Keratinocyte (primary cell): ENCODE data around the gene OR9Q2. TPM values are rescaled to one million over a fixed set of nuclear protein-coding genes. Genes with fewer than 3 reads are reported as not detected.
"Not testable (repeated sequence)": the region's sequence is repeated elsewhere in the genome, so short reads cannot be mapped to it uniquely, and the experiment has no call there.

Experiments
- DNase-seq: peaks from one replicate; pipeline ENCODE4 v3.0.0-alpha.2; 2011; ENCODE audit warnings: low read depth, missing footprints, low spot score
- FAIRE-seq: peaks from 2 replicates; lab custom pipeline; 2011; peaks lifted over from hg19 to GRCh38; lab: Jason Lieb, UNC
- H2AFZ ChIP-seq: 2 replicates; pipeline ENCODE4 v1.6.0; 2012; ENCODE audit warnings: low read length, control low read depth, inconsistent platforms; ENCODE audit not compliant: control insufficient read depth
- H3K27ac ChIP-seq: 2 replicates; pipeline ENCODE4 v1.5.1; 2011; ENCODE audit warnings: low read length; ENCODE audit not compliant: control insufficient read depth, insufficient read depth
- H3K27me3 ChIP-seq: 3 replicates; pipeline ENCODE4 v1.6.0; 2011; ENCODE audit warnings: low read length; ENCODE audit not compliant: control insufficient read depth, insufficient read depth; ENCODE audit errors: extremely low read depth
- H3K36me3 ChIP-seq, 2 experiments: 2 replicates in 1 of 2; 3 replicates in 1 of 2; pipeline ENCODE4 v1.5.1; 2011; ENCODE audit warnings: low read length in 2 of 2, mild to moderate bottlenecking in 1 of 2; ENCODE audit not compliant: control insufficient read depth in 2 of 2, insufficient read depth in 2 of 2; ENCODE audit errors: extremely low read depth in 1 of 2
- H3K4me1 ChIP-seq: 3 replicates; pipeline ENCODE4 v1.5.1; 2011; ENCODE audit warnings: low read length; ENCODE audit not compliant: control insufficient read depth, insufficient read depth; ENCODE audit errors: extremely low read depth
- H3K4me2 ChIP-seq: 3 replicates; pipeline ENCODE4 v1.6.0; 2011; ENCODE audit warnings: low read depth, low read length; ENCODE audit not compliant: control insufficient read depth, insufficient read depth; ENCODE audit errors: extremely low read depth
- H3K4me3 ChIP-seq, 3 experiments: fragments of 200-600 bp in 1 of 3; sonication (generic) in 1 of 3; 2 replicates in 2 of 3; 3 replicates in 1 of 3; pipeline ENCODE4 v1.5.1; 2011 to 2016; ENCODE audit warnings: low read length in 3 of 3, mild to moderate bottlenecking in 3 of 3, control low read depth in 2 of 3, inconsistent platforms in 1 of 3, low read depth in 1 of 3, mixed read lengths in 1 of 3, mixed run types in 1 of 3, moderate library complexity in 1 of 3; ENCODE audit not compliant: control insufficient read depth in 2 of 3, insufficient read depth in 2 of 3; ENCODE audit errors: extremely low read depth in 1 of 3
- H3K79me2 ChIP-seq: 2 replicates; pipeline ENCODE4 v1.6.0; 2012; ENCODE audit warnings: low read length; ENCODE audit not compliant: control insufficient read depth, insufficient read depth
- H3K9ac ChIP-seq: 3 replicates; pipeline ENCODE4 v1.6.0; 2011; ENCODE audit warnings: low read length; ENCODE audit not compliant: control insufficient read depth, insufficient read depth; ENCODE audit errors: extremely low read depth
- H3K9me1 ChIP-seq: 3 replicates; pipeline ENCODE4 v1.6.0; 2011; ENCODE audit warnings: low read length; ENCODE audit not compliant: control insufficient read depth, insufficient read depth; ENCODE audit errors: extremely low read depth
- H3K9me3 ChIP-seq: 2 replicates; pipeline ENCODE4 v1.5.1; 2012; ENCODE audit warnings: low read depth, low read length; ENCODE audit not compliant: control insufficient read depth
- H4K20me1 ChIP-seq: 3 replicates; pipeline ENCODE4 v1.6.0; 2011; ENCODE audit warnings: low read length; ENCODE audit not compliant: control insufficient read depth, insufficient read depth; ENCODE audit errors: extremely low read depth
- EZH2 ChIP-seq: IDR thresholded peaks from one replicate; pipeline ENCODE4 v1.6.1; 2012; ENCODE audit warnings: inconsistent platforms, mild to moderate bottlenecking, low read length, moderate library complexity
- dilution Hi-C: fragments of 300-500 bp; cut with MboI; formaldehyde crosslinking; loops from one replicate; pipeline ENCODE4 v1.7.0; 2020; ENCODE audit warnings: low sequenced_read_pairs; ENCODE audit not compliant: extremely low pct_ligation_motif_present
- polyA plus RNA-seq, 5 experiments: library from polyadenylated mRNA; depleted of rRNA in 3 of 5; stranded (reverse) in 3 of 5; stranded (forward) in 1 of 5; unstranded in 1 of 5; fragments of >200 nt; gene quantifications; 1 replicate in 1 of 5; 2 replicates in 3 of 5; 3 replicates in 1 of 5; pipeline versions ENCODE4 v1.2.1 to v1.2.3, GENCODE V29; 2011 to 2012; ENCODE audit warnings: missing spikeins in 2 of 5, low read depth in 1 of 5, low replicate concordance in 1 of 5
- TF ChIP-seq, protein P1 (sequence below), 3 experiments: IDR thresholded peaks in 1 of 3; conservative IDR thresholded peaks in 1 of 3; optimal IDR thresholded peaks in 1 of 3; 2 replicates in 2 of 3; 3 replicates in 1 of 3; pipeline versions ENCODE3 to v1.5.1; 2011; ENCODE audit warnings: low read length in 3 of 3, mild to moderate bottlenecking in 3 of 3, moderate library complexity in 2 of 3, control low read depth in 1 of 3, inconsistent platforms in 1 of 3; ENCODE audit not compliant: insufficient read depth in 2 of 3; ENCODE audit errors: extremely low read depth in 1 of 3

The OR9Q2 gene
- polyA plus RNA-seq, 1 donor (not counting 4 experiments of a cell fraction or from before 2014, with no cell fraction given), result not detected

DNA sequence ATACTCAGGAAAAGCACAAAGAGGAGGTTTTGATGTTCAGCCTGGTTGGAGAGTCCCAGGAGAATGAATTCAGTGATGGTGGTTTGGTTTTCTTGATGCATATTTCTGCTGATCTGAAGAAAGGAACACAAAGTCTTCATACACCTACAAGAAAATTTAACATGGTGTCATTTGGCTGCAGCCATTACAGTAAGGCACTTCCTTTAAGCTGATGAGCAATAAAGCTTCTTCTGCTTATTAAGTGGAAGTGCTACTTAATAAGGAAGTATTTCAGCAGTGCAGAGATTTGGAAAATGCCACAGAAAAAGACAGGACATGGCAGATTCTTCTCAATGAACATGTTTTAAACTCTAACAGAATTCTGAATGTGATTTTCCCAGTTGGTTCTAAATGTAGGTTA lies 15.2 kb downstream of the OR9Q2 start, which contains the start of gene OR1S2:
OR1S2 (minus strand) TSS at position 101 of the 400 bp plus-strand sequence; CDS start at position 101, 0 bp downstream.
- no peaks in the 10 kb centered on the region for H3K9me3 ChIP-seq
- H4K20me1 ChIP-seq, result no peaks in the 10 kb centered on the region
- no peak within 1 kb of the TSS for H3K4me3 ChIP-seq
- dilution Hi-C loops, result no loop called here
- no peak for DNase-seq
- no peaks in the 10 kb centered on the region for H3K9me1 ChIP-seq
- no peak within 1 kb of the TSS for H2AFZ ChIP-seq
- H3K4me2 ChIP-seq, result no peak within 1 kb of the TSS
- H3K79me2 ChIP-seq, result no peaks in the 10 kb centered on the region
- FAIRE-seq, result no peak
- TF ChIP-seq, protein P1, sequence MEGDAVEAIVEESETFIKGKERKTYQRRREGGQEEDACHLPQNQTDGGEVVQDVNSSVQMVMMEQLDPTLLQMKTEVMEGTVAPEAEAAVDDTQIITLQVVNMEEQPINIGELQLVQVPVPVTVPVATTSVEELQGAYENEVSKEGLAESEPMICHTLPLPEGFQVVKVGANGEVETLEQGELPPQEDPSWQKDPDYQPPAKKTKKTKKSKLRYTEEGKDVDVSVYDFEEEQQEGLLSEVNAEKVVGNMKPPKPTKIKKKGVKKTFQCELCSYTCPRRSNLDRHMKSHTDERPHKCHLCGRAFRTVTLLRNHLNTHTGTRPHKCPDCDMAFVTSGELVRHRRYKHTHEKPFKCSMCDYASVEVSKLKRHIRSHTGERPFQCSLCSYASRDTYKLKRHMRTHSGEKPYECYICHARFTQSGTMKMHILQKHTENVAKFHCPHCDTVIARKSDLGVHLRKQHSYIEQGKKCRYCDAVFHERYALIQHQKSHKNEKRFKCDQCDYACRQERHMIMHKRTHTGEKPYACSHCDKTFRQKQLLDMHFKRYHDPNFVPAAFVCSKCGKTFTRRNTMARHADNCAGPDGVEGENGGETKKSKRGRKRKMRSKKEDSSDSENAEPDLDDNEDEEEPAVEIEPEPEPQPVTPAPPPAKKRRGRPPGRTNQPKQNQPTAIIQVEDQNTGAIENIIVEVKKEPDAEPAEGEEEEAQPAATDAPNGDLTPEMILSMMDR (optimal IDR thresholded peaks at IDR 0.05 in 1 of 3, IDR thresholded peaks at IDR 0.05 in 1 of 3, conservative IDR thresholded peaks at IDR 0.05 in 1 of 3; ENCODE audit: extremely low read depth in 1 of 3, insufficient read depth in 2 of 3, low read length in 3 of 3), result no peak
- TF ChIP-seq EZH2, result no peak
- H3K27me3 ChIP-seq, result no peaks in the 10 kb centered on the region
- H3K27ac ChIP-seq, result no peak within 1 kb of the TSS
- H3K36me3 ChIP-seq, result no peaks in the 10 kb centered on the region
- no peaks in the 10 kb centered on the region for H3K4me1 ChIP-seq
- H3K9ac ChIP-seq, result no peak within 1 kb of the TSS

DNA sequence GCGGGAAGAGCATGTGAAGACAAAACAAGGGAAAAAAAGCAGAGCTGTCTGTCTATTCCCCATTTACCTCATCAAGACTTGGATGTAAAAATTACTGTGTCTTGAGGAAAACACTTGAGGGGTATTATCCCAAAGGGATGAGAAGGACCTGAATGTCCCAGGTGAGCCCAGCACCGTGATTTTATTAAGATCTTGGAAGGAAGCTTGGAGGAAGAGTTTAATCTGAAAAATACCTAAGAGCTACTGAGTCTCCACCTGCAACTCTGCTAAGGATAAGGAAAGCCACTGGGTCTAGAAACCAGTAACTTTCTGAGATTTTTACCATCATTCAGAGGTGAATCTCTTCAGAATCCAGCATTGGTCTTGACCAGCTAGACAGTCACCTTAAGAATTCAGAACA lies 23.6 kb downstream of the OR9Q2 start, which contains the start of gene OR1S1:
OR1S1 (plus strand) TSS at position 301 of the 400 bp plus-strand sequence.
- FAIRE-seq, result peak; percentile 13
- H3K4me2 ChIP-seq, H2AFZ ChIP-seq, H3K27ac ChIP-seq, H3K9me3 ChIP-seq, H3K9me1 ChIP-seq, H3K36me3 ChIP-seq, H3K79me2 ChIP-seq, H3K27me3 ChIP-seq, H3K4me3 ChIP-seq, dilution Hi-C loops, DNase-seq, H3K9ac ChIP-seq, H3K4me1 ChIP-seq, H4K20me1 ChIP-seq: not testable (repeated sequence)

DNA sequence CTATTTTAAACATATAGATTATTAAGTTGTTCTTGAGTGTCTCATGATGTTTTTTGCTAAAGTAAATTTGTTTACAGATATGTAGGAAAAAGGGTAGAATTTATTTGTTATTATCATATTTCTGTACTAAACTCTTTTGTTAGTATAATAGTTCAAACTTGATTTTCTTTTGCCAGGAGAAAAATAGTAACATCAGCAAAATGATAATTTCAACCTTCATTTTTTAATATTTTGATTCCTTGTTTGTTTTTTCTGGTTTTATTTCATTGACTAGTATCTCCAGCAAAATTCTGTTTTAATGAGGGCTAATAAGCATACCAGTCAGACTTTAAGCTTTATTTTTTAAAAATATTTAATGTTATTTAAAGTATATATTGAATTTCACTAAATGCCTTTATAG lies 27.6 kb downstream of the OR9Q2 start:
- H4K20me1 ChIP-seq, result no peaks in the 10 kb centered on the region
- H3K4me1 ChIP-seq, result no peaks in the 10 kb centered on the region
- DNase-seq, result no peak
- no peak overlapping the region for H2AFZ ChIP-seq
- H3K27me3 ChIP-seq, result no peaks in the 10 kb centered on the region
- no peaks in the 10 kb centered on the region for H3K9me1 ChIP-seq
- H3K79me2 ChIP-seq, result no peaks in the 10 kb centered on the region
- no peaks in the 10 kb centered on the region for H3K36me3 ChIP-seq
- H3K4me2 ChIP-seq, result no peak overlapping the region
- dilution Hi-C loops, result no loop called here
- no peak overlapping the region for H3K9ac ChIP-seq
- no peak overlapping the region for H3K4me3 ChIP-seq
- TF ChIP-seq EZH2, result no peak
- TF ChIP-seq, protein P1 (optimal IDR thresholded peaks at IDR 0.05 in 1 of 3, IDR thresholded peaks at IDR 0.05 in 1 of 3, conservative IDR thresholded peaks at IDR 0.05 in 1 of 3; ENCODE audit: extremely low read depth in 1 of 3, insufficient read depth in 2 of 3, low read length in 3 of 3), result no peak
- FAIRE-seq, result no peak
- H3K27ac ChIP-seq, result no peak overlapping the region
- no peaks in the 10 kb centered on the region for H3K9me3 ChIP-seq
